Bronchial epithelial cell (primary cell): Measurements from ENCODE around the gene SUPT3H. TPM values are rescaled to one million over a fixed set of nuclear protein-coding genes. Genes with fewer than 3 reads are reported as not detected.
"Not testable (repeated sequence)": the region's sequence is repeated elsewhere in the genome, so short reads cannot be mapped to it uniquely, and the experiment has no call there.

Experiments
- DNase-seq: peaks from one replicate; pipeline ENCODE4 v3.0.0-alpha.2; 2010; ENCODE audit warnings: low read depth
- FAIRE-seq: peaks from 2 replicates; lab custom pipeline; 2011; peaks lifted over from hg19 to GRCh38; lab: Jason Lieb, UNC
- H3K27me3 ChIP-seq: 2 replicates; pipeline ENCODE4 v1.5.1; 2011; ENCODE audit warnings: low read length; ENCODE audit not compliant: control insufficient read depth, insufficient read depth
- H3K36me3 ChIP-seq: 2 replicates; pipeline ENCODE4 v1.5.1; 2011; ENCODE audit warnings: low read length; ENCODE audit not compliant: control insufficient read depth, insufficient read depth
- H3K4me3 ChIP-seq: 2 replicates; pipeline ENCODE4 v1.5.1; 2011; ENCODE audit warnings: mild to moderate bottlenecking, low read depth, low read length, control low read depth
- CTCF ChIP-seq: IDR thresholded peaks from 2 replicates; pipeline ENCODE4 v1.5.1; 2011; ENCODE audit warnings: mild to moderate bottlenecking, moderate library complexity, low read length, control low read depth, inconsistent platforms; ENCODE audit not compliant: insufficient read depth, severe bottlenecking
- total RNA-seq: library from RNA; depleted of rRNA; stranded (reverse); fragments of >200 nt; gene quantifications from 2 replicates; pipeline ENCODE4 v1.2.1, GENCODE V29; 2014

SUPT3H gene
- total RNA-seq, 1 donor from 2014 or later = 12.9 TPM

- no peak for FAIRE-seq
- H3K4me3 ChIP-seq = no peak overlapping the region
- TF ChIP-seq CTCF = no peak
- H3K27me3 ChIP-seq = no peaks in the 10 kb centered on the region
- H3K36me3 ChIP-seq = no peaks in the 10 kb centered on the region
- DNase-seq = peak; percentile 37
Measured at GRCh38 chr6:45074439-45074838, 303.3 kb downstream of the SUPT3H start.

GRCh38 chr6:45073771-45074170 lies 304.0 kb downstream of the SUPT3H start:
- Histone ChIP-seq H3K4me3 (no peak overlapping the region), H3K27me3 (no peaks in the 10 kb centered on the region), H3K36me3 (no peaks in the 10 kb centered on the region)
- peak; percentile 55 for DNase-seq
- TF ChIP-seq CTCF = no peak
- no peak for FAIRE-seq

- Histone ChIP-seq H3K4me3 (no peak overlapping the region), H3K36me3 (no peaks in the 10 kb centered on the region), H3K27me3 (no peaks in the 10 kb centered on the region)
- FAIRE-seq (no peak), DNase-seq (no peak)
- TF ChIP-seq CTCF = no peak
Measured at GRCh38 chr6:45072673-45073072, 305.1 kb downstream of the SUPT3H start.

GRCh38 chr6:45072016-45072415 lies 305.7 kb downstream of the SUPT3H start:
- no peak for FAIRE-seq
- no peaks in the 10 kb centered on the region for H3K27me3 ChIP-seq
- TF ChIP-seq CTCF = no peak
- H3K4me3 ChIP-seq = no peak overlapping the region
- DNase-seq = no peak
- no peaks in the 10 kb centered on the region for H3K36me3 ChIP-seq

- FAIRE-seq = no peak
- H3K27me3 ChIP-seq = no peaks in the 10 kb centered on the region
- no peak for DNase-seq
- no peaks in the 10 kb centered on the region for H3K36me3 ChIP-seq
- TF ChIP-seq CTCF = no peak
- no peak overlapping the region for H3K4me3 ChIP-seq
Measured at GRCh38 chr6:45069091-45069490, 308.6 kb downstream of the SUPT3H start.

- not testable (repeated sequence) for FAIRE-seq, H3K27me3 ChIP-seq, DNase-seq, H3K36me3 ChIP-seq, H3K4me3 ChIP-seq
Measured at GRCh38 chr6:45067446-45067845, 310.3 kb downstream of the SUPT3H start.

- not testable (repeated sequence) for H3K4me3 ChIP-seq, FAIRE-seq
Measured at GRCh38 chr6:45062659-45063058, 315.1 kb downstream of the SUPT3H start.

More at GRCh38 chr6:45062659-45063058, 315.1 kb downstream of the SUPT3H start:
- H3K36me3 ChIP-seq, DNase-seq, H3K27me3 ChIP-seq: not testable (repeated sequence)
